Urinary bladder (tissue), 2 donors: ENCODE results near the gene CPHXL2. TPM values are rescaled to one million over a fixed set of nuclear protein-coding genes. Genes with fewer than 3 reads are reported as not detected.

ENCODE experiments used
- polyA plus RNA-seq: library from polyadenylated mRNA; stranded (reverse); fragments of 200-250 nt; gene quantifications from one replicate; pipeline ENCODE4 v1.2.3, GENCODE V29; 2013
- small RNA-seq: library from RNA; depleted of rRNA; stranded (forward); fragments of <200 nt; gene quantifications from one replicate; pipeline ENCODE3, GENCODE V24; 2014
- total RNA-seq: library from RNA; depleted of rRNA; stranded (reverse); fragments of >200 nt; gene quantifications from one replicate; pipeline ENCODE4 v1.2.3, GENCODE V29; 2014
- donor health status: healthy.

CPHXL2 gene
- total and polyA plus RNA-seq, 2 donors: not detected

Small RNAs within 50 kb of the gene (small RNA-seq; reads per million reads assigned to genes)
- gene RN7SL520P: not detected

Other genes with a start within 250 kb of the CPHXL2 start
- gene CFDP1, start 243.5 kb downstream of the CPHXL2 start, total RNA-seq: 78.8 TPM
- 71.0 TPM for gene CFDP1, start 243.5 kb downstream of the CPHXL2 start, polyA plus RNA-seq
- 46.7 TPM for gene TMEM170A, start 212.3 kb downstream of the CPHXL2 start, total RNA-seq
- gene TMEM170A, start 212.3 kb downstream of the CPHXL2 start, polyA plus RNA-seq: 7.2 TPM
- 1.7 TPM for gene CHST6, start 181.6 kb downstream of the CPHXL2 start, total RNA-seq
- 0.15 TPM for gene CHST6, start 181.6 kb downstream of the CPHXL2 start, polyA plus RNA-seq
- not detected for gene CHST5, start 140.9 kb downstream of the CPHXL2 start, total RNA-seq
- 0.09 TPM for gene CHST5, start 140.9 kb downstream of the CPHXL2 start, polyA plus RNA-seq
- 14.7 TPM for gene TMEM231, start 120.8 kb downstream of the CPHXL2 start, total RNA-seq
- gene TMEM231, start 120.8 kb downstream of the CPHXL2 start, polyA plus RNA-seq: 10.7 TPM
- 77.5 TPM for gene GABARAPL2, start 110.6 kb downstream of the CPHXL2 start, total RNA-seq
- 168 TPM for gene GABARAPL2, start 110.6 kb downstream of the CPHXL2 start, polyA plus RNA-seq
- gene ADAT1, start 53.7 kb downstream of the CPHXL2 start, total RNA-seq: 47.2 TPM
- gene ADAT1, start 53.7 kb downstream of the CPHXL2 start, polyA plus RNA-seq: 16.9 TPM
- gene KARS1, start 29.3 kb downstream of the CPHXL2 start, total RNA-seq: 91.1 TPM
- gene KARS1, start 29.3 kb downstream of the CPHXL2 start, polyA plus RNA-seq: 90.6 TPM
- 39.1 TPM for gene TERF2IP, start 29.2 kb downstream of the CPHXL2 start, total RNA-seq
- gene TERF2IP, start 29.2 kb downstream of the CPHXL2 start, polyA plus RNA-seq: 67.7 TPM
- gene DUXB, start 24.5 kb upstream of the CPHXL2 start, total RNA-seq: not detected
- not detected for gene DUXB, start 24.5 kb upstream of the CPHXL2 start, polyA plus RNA-seq
- gene CPHXL, start 49.5 kb upstream of the CPHXL2 start, total RNA-seq: not detected
- not detected for gene CPHXL, start 49.5 kb upstream of the CPHXL2 start, polyA plus RNA-seq